Measurements from ENCODE around the gene ZNF891. TPM values are rescaled to one million over a fixed set of nuclear protein-coding genes. Genes with fewer than 3 reads are reported as not detected.

Gene ZNF891
- total RNA-seq = 0.54 and 0.86 TPM in 2 replicates

GRCh38 chr12:133130038-133130807, at the start of gene ZNF891, which contains the start of gene ZNF10:
Gene ZNF891 (minus strand): TSS chr12:133130274. CDS start chr12:133121918, 8,356 bp downstream.
Gene ZNF10 (plus strand): TSS chr12:133130627. CDS start chr12:133144493, 13,866 bp downstream.

DNA sequence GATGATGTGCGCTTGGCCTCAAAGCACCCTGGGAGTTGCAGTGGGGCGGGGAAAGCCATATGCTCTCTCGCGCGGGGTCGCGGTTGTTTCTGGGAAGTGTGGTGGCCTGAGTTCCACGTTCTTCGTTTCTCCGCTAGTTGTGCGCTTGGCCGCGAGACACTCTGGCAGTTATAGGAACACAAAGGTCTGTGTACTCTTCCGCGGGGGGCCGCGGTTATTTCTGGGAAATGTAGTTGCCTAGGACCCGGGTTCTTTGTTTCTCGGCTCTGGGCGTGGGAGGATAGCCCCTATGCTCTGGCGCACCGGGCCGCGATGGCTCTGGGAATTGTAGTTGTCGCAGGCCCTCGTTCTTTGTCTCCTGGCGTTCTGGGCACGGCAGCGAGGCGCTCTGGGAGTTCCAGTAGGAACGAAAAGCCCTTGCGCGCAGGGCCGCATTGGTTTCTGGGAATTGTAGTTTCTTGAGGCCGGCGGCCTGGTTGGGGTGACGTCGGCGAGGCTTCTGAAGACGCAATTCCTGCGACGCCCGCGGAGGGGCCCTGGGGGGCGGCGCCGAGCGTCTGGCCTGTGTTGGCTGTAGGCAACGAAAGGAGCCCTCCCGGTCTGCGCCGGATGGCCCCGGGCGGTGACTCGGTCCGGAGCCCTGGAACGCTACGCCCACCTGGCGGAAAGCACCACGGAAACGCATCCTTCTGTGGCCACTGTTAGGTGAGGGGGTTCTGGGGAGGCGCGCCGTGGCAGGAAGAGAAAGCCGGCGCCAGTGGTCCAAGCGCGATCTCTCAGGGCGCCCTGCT, 49.5 kb downstream of the ZNF891 start, which contains the start of gene ZNF140:
ZNF140 (plus strand) TSS at position 556 of the 791 bp plus-strand sequence. CDS start 398 bp downstream, outside the sequence.

Other genes with a start within 250 kb of the ZNF891 start
- 26.5 and 33.5 TPM in 2 replicates for gene CHFR, start 242.7 kb downstream of the ZNF891 start, total RNA-seq
- gene ZNF605, start 174.0 kb downstream of the ZNF891 start, total RNA-seq = 3.9 and 4.1 TPM in 2 replicates
- 8.9 and 12.0 TPM in 2 replicates for gene ZNF26, start 143.9 kb downstream of the ZNF891 start, total RNA-seq
- gene ZNF84, start 92.8 kb downstream of the ZNF891 start, total RNA-seq = 17.0 and 29.2 TPM in 2 replicates
- gene ZNF140, start 49.4 kb downstream of the ZNF891 start, total RNA-seq = 48.8 and 53.5 TPM in 2 replicates
- 5.4 and 8.8 TPM in 2 replicates for gene ZNF10, start 353 bp upstream of the ZNF891 start, total RNA-seq
- gene ZNF268, start 51.2 kb upstream of the ZNF891 start, total RNA-seq = 32.3 and 40.4 TPM in 2 replicates
- not detected in 2 replicates for gene ANHX, start 105.6 kb upstream of the ZNF891 start, total RNA-seq

All from dermis lymphatic vessel endothelial cell (primary cell).